HEK293 (cell line): ENCODE results near the gene TAS2R16.

ENCODE experiments used
- CTCF ChIA-PET: fragments of 350-600 bp; formaldehyde crosslinking; extraction: SDS; loops from one replicate; lab custom pipeline; 2021; ENCODE audit warnings: antibody characterized with exemption; lab: Yijun Ruan, JAX
- POLR2A ChIA-PET: fragments of 300-600 bp; formaldehyde crosslinking; extraction: SDS; loops from one replicate; lab custom pipeline; 2020; ENCODE audit warnings: antibody characterized with exemption, inconsistent platforms; lab: Yijun Ruan, JAX
- H3K27ac ChIP-seq: fragments of 200-500 bp; sonication (Bioruptor generic); 2 replicates; pipeline ENCODE4 v1.5.1; 2014; ENCODE audit warnings: low read depth, low read length, control low read depth, inconsistent platforms; ENCODE audit errors: extremely low read depth
- H3K36me3 ChIP-seq, 2 experiments: fragments of 200-500 bp in 1 of 2; sonication (Bioruptor generic) in 1 of 2; 1 replicate in 1 of 2; 2 replicates in 1 of 2; pipeline ENCODE4 v1.5.1; 2014 to 2017; ENCODE audit warnings: inconsistent platforms in 2 of 2, low read length in 2 of 2; ENCODE audit not compliant: control insufficient read depth in 2 of 2, insufficient read depth in 1 of 2
- H3K4me1 ChIP-seq: fragments of 200-500 bp; sonication (Bioruptor generic); 2 replicates; pipeline ENCODE4 v1.5.1; 2014; ENCODE audit warnings: mild to moderate bottlenecking, low read length, inconsistent platforms; ENCODE audit not compliant: control insufficient read depth, insufficient read depth
- H3K4me3 ChIP-seq: 2 replicates; pipeline ENCODE4 v1.5.1; 2011; ENCODE audit warnings: low read depth, mild to moderate bottlenecking, control low read depth, low read length, moderate library complexity
- H3K9me3 ChIP-seq: fragments of 200-500 bp; sonication (Bioruptor generic); 2 replicates; pipeline ENCODE4 v1.5.1; 2014; ENCODE audit warnings: low read depth, low read length, inconsistent platforms; ENCODE audit not compliant: control insufficient read depth, insufficient read depth
- GFI1B ChIP-seq: fragments of 450-650 bp; formaldehyde crosslinking; IDR thresholded peaks from 2 replicates; pipeline ENCODE4 v1.5.1; 2016; ENCODE audit warnings: missing biosample characterization, missing genetic modification characterization
- HOXC10 ChIP-seq: sonication (generic); formaldehyde crosslinking; IDR thresholded peaks from 2 replicates; pipeline ENCODE4 v1.8.1; 2023; ENCODE audit warnings: mild to moderate bottlenecking, missing genetic modification reagents
- HOXD13 ChIP-seq: sonication (generic); formaldehyde crosslinking; IDR thresholded peaks from 2 replicates; pipeline ENCODE4 v1.8.0; 2022; ENCODE audit warnings: missing genetic modification reagents, borderline replicate concordance
- IKZF3 ChIP-seq: fragments of 450-650 bp; IDR thresholded peaks from 2 replicates; pipeline ENCODE4 v1.5.0; 2018; ENCODE audit warnings: missing biosample characterization, mild to moderate bottlenecking, missing genetic modification characterization, moderate library complexity
- KLF16 ChIP-seq: fragments of 450-650 bp; formaldehyde crosslinking; IDR thresholded peaks from 2 replicates; pipeline ENCODE4 v1.5.1; 2017; ENCODE audit warnings: missing biosample characterization, missing genetic modification characterization
- OSR2 ChIP-seq: fragments of 450-650 bp; formaldehyde crosslinking; IDR thresholded peaks from 2 replicates; pipeline ENCODE4 v1.5.1; 2016; ENCODE audit warnings: missing biosample characterization, missing genetic modification characterization
- YY2 ChIP-seq: fragments of 450-650 bp; formaldehyde crosslinking; IDR thresholded peaks from 2 replicates; pipeline ENCODE4 v1.5.1; 2016; ENCODE audit warnings: missing biosample characterization, missing genetic modification characterization
- ZFHX2 ChIP-seq: fragments of 450-650 bp; formaldehyde crosslinking; conservative IDR thresholded peaks from 2 replicates; pipeline ENCODE4 v1.5.1; 2016; ENCODE audit warnings: missing biosample characterization, missing genetic modification characterization
- ZFP37 ChIP-seq: fragments of 450-650 bp; formaldehyde crosslinking; IDR thresholded peaks from 2 replicates; pipeline ENCODE4 v1.5.1; 2016; ENCODE audit warnings: missing biosample characterization, missing genetic modification characterization
- ZNF146 ChIP-seq: fragments of 450-650 bp; formaldehyde crosslinking; IDR thresholded peaks from 2 replicates; pipeline ENCODE4 v1.5.1; 2016; ENCODE audit warnings: missing biosample characterization, missing genetic modification characterization
- ZNF211 ChIP-seq: fragments of 450-650 bp; formaldehyde crosslinking; IDR thresholded peaks from 2 replicates; pipeline ENCODE4 v1.5.1; 2016; ENCODE audit warnings: low read depth, missing biosample characterization, missing genetic modification characterization
- ZNF239 ChIP-seq: fragments of 450-650 bp; formaldehyde crosslinking; IDR thresholded peaks from 2 replicates; pipeline ENCODE4 v1.5.1; 2016; ENCODE audit warnings: missing biosample characterization, missing genetic modification characterization
- ZNF48 ChIP-seq: fragments of 450-650 bp; formaldehyde crosslinking; IDR thresholded peaks from 2 replicates; pipeline ENCODE4 v1.5.1; 2016; ENCODE audit warnings: missing biosample characterization, missing genetic modification characterization
- ZNF549 ChIP-seq: fragments of 450-650 bp; IDR thresholded peaks from 2 replicates; pipeline ENCODE4 v1.5.1; 2018; ENCODE audit warnings: missing biosample characterization, missing genetic modification characterization, mild to moderate bottlenecking, inconsistent platforms, moderate library complexity
- ZNF585B ChIP-seq: fragments of 450-650 bp; formaldehyde crosslinking; IDR thresholded peaks from 2 replicates; pipeline ENCODE4 v1.5.1; 2016; ENCODE audit warnings: missing biosample characterization, missing genetic modification characterization
- ZNF600 ChIP-seq: fragments of 450-650 bp; formaldehyde crosslinking; IDR thresholded peaks from 2 replicates; pipeline ENCODE4 v1.5.1; 2016; ENCODE audit warnings: missing biosample characterization, missing genetic modification characterization
- ZNF621 ChIP-seq: fragments of 450-650 bp; formaldehyde crosslinking; IDR thresholded peaks from 2 replicates; pipeline ENCODE4 v1.5.1; 2017; ENCODE audit warnings: missing biosample characterization, missing genetic modification characterization
- ZNF747 ChIP-seq: fragments of 450-650 bp; formaldehyde crosslinking; IDR thresholded peaks from 2 replicates; pipeline ENCODE4 v1.5.1; 2016; ENCODE audit warnings: missing biosample characterization, missing genetic modification characterization
- ZNF776 ChIP-seq: fragments of 450-650 bp; formaldehyde crosslinking; IDR thresholded peaks from 2 replicates; pipeline ENCODE4 v1.5.0; 2017; ENCODE audit warnings: missing biosample characterization, missing genetic modification characterization, borderline replicate concordance
- ZNF777 ChIP-seq: fragments of 450-650 bp; formaldehyde crosslinking; IDR thresholded peaks from 2 replicates; pipeline ENCODE4 v1.5.1; 2017; ENCODE audit warnings: missing biosample characterization, missing genetic modification characterization, borderline replicate concordance
- ZNF830 ChIP-seq: fragments of 450-650 bp; IDR thresholded peaks from 2 replicates; pipeline ENCODE4 v1.5.0; 2018; ENCODE audit warnings: missing biosample characterization, missing genetic modification characterization, low read depth, mild to moderate bottlenecking, moderate library complexity
- TF ChIP-seq, protein P1 (sequence below): fragments of 450-650 bp; formaldehyde crosslinking; IDR thresholded peaks from 2 replicates; pipeline ENCODE4 v1.5.1; 2016; ENCODE audit warnings: missing biosample characterization, missing genetic modification characterization
- TF ChIP-seq, protein P2 (sequence below): fragments of 450-650 bp; formaldehyde crosslinking; conservative IDR thresholded peaks from 2 replicates; pipeline ENCODE4 v1.5.1; 2016; ENCODE audit warnings: low read depth, missing biosample characterization, missing genetic modification characterization
- TF ChIP-seq, protein P3 (sequence below): fragments of 450-650 bp; formaldehyde crosslinking; IDR thresholded peaks from 2 replicates; pipeline ENCODE4 v1.5.1; 2017; ENCODE audit warnings: missing biosample characterization, missing genetic modification characterization
- TF ChIP-seq, protein P4 (sequence below): fragments of 450-650 bp; formaldehyde crosslinking; IDR thresholded peaks from 2 replicates; pipeline ENCODE4 v1.5.1; 2016; ENCODE audit warnings: missing biosample characterization, missing genetic modification characterization
- TF ChIP-seq, protein P5 (sequence below): fragments of 450-650 bp; formaldehyde crosslinking; IDR thresholded peaks from 2 replicates; pipeline ENCODE4 v1.5.1; 2016; ENCODE audit warnings: missing biosample characterization, missing genetic modification characterization
- TF ChIP-seq, protein P6 (sequence below): fragments of 450-650 bp; formaldehyde crosslinking; IDR thresholded peaks from 2 replicates; pipeline ENCODE4 v1.5.1; 2017; ENCODE audit warnings: missing biosample characterization, missing genetic modification characterization

Gene TAS2R16

DNA sequence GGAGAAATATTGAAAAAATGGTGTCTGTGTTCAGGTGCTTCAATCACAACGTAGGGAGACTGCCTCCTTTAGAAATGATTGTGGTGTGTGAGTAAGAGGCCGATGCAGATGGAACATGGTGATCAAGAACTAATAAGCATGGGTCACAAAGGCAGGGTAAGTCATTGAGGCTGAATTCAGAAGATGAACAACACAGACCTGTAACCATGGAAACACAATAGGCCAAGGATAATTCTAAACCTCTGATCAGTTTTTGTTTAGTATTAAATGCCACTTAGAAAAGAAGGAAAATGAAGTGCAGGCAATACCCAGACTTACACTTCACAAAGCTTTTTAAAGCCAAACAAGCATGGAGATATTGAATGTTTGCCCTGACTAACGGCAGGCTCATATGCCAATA is 32.8 kb upstream of the TAS2R16 start:
- no peaks in the 10 kb centered on the region for H3K4me1 ChIP-seq
- no peak overlapping the region for H3K27ac ChIP-seq
- H3K36me3 ChIP-seq: no peaks in the 10 kb centered on the region
- CTCF ChIA-PET: no interaction called here
- H3K4me3 ChIP-seq: no peak overlapping the region
- H3K9me3 ChIP-seq: no peaks in the 10 kb centered on the region
- TF ChIP-seq, protein P1, sequence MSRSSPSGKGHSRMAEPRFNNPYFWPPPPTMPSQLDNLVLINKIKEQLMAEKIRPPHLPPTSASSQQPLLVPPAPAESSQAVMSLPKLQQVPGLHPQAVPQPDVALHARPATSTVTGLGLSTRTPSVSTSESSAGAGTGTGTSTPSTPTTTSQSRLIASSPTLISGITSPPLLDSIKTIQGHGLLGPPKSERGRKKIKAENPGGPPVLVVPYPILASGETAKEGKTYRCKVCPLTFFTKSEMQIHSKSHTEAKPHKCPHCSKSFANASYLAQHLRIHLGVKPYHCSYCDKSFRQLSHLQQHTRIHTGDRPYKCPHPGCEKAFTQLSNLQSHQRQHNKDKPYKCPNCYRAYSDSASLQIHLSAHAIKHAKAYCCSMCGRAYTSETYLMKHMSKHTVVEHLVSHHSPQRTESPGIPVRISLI (tag by site-specific recombination): no peak
- TF ChIP-seq ZNF239 (tag by site-specific recombination) (no peak), ZNF48 (tag by site-specific recombination) (no peak), HOXC10 (no peak), KLF16 (tag by site-specific recombination) (no peak), ZNF830 (tag by site-specific recombination) (no peak), ZNF146 (tag by site-specific recombination) (no peak), ZNF747 (no peak), YY2 (no peak), ZNF585B (no peak), HOXD13 (CRISPR knock-in tag) (no peak), ZFHX2 (tag by site-specific recombination) (no peak), IKZF3 (tag by site-specific recombination) (no peak), GFI1B (tag by site-specific recombination) (no peak), ZNF621 (no peak), ZNF776 (tag by site-specific recombination) (no peak)
- TF ChIP-seq, protein P2, sequence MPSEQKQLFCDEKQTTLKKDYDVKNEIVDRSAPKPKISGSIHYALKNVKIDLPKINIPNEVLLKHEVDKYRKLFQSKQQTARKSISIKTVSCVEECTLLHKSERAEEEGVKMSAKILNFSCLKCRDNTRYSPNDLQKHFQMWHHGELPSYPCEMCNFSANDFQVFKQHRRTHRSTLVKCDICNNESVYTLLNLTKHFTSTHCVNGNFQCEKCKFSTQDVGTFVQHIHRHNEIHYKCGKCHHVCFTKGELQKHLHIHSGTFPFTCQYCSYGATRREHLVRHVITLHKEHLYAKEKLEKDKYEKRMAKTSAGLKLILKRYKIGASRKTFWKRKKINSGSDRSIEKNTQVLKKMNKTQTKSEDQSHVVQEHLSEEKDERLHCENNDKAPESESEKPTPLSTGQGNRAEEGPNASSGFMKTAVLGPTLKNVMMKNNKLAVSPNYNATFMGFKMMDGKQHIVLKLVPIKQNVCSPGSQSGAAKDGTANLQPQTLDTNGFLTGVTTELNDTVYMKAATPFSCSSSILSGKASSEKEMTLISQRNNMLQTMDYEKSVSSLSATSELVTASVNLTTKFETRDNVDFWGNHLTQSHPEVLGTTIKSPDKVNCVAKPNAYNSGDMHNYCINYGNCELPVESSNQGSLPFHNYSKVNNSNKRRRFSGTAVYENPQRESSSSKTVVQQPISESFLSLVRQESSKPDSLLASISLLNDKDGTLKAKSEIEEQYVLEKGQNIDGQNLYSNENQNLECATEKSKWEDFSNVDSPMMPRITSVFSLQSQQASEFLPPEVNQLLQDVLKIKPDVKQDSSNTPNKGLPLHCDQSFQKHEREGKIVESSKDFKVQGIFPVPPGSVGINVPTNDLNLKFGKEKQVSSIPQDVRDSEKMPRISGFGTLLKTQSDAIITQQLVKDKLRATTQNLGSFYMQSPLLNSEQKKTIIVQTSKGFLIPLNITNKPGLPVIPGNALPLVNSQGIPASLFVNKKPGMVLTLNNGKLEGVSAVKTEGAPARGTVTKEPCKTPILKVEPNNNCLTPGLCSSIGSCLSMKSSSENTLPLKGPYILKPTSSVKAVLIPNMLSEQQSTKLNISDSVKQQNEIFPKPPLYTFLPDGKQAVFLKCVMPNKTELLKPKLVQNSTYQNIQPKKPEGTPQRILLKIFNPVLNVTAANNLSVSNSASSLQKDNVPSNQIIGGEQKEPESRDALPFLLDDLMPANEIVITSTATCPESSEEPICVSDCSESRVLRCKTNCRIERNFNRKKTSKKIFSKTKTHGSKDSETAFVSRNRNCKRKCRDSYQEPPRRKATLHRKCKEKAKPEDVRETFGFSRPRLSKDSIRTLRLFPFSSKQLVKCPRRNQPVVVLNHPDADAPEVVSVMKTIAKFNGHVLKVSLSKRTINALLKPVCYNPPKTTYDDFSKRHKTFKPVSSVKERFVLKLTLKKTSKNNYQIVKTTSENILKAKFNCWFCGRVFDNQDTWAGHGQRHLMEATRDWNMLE (tag by site-specific recombination): no peak
- TF ChIP-seq, protein P3, sequence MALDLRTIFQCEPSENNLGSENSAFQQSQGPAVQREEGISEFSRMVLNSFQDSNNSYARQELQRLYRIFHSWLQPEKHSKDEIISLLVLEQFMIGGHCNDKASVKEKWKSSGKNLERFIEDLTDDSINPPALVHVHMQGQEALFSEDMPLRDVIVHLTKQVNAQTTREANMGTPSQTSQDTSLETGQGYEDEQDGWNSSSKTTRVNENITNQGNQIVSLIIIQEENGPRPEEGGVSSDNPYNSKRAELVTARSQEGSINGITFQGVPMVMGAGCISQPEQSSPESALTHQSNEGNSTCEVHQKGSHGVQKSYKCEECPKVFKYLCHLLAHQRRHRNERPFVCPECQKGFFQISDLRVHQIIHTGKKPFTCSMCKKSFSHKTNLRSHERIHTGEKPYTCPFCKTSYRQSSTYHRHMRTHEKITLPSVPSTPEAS (tag by site-specific recombination): no peak
- TF ChIP-seq, protein P4, sequence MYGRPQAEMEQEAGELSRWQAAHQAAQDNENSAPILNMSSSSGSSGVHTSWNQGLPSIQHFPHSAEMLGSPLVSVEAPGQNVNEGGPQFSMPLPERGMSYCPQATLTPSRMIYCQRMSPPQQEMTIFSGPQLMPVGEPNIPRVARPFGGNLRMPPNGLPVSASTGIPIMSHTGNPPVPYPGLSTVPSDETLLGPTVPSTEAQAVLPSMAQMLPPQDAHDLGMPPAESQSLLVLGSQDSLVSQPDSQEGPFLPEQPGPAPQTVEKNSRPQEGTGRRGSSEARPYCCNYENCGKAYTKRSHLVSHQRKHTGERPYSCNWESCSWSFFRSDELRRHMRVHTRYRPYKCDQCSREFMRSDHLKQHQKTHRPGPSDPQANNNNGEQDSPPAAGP (tag by site-specific recombination): no peak
- TF ChIP-seq, all 188 proteins: peak for 0
- POLR2A ChIA-PET: no interaction called here

DNA sequence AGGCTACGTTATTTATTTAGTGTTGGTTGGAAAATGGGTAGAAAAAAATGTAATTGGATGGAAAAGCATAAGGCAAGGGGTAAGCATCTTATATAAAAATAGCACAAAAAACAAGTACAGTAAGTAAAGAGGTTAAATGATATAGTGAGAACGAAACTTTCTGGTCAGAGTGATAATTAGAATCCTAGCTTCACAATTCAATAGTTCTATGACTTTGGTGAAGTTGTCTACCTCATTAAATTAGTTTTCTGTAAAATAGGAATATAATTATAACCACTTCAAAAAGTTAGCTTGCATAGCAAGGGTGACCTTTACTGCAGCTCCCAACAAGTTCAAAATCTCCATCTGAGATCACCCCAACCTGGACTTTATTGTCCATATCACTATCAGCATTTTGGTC is 30.8 kb upstream of the TAS2R16 start:
- no peaks in the 10 kb centered on the region for H3K36me3 ChIP-seq
- ChIA-PET CTCF (no interaction called here), POLR2A (no interaction called here)
- H3K27ac ChIP-seq: no peak overlapping the region
- H3K9me3 ChIP-seq: no peaks in the 10 kb centered on the region
- no peak overlapping the region for H3K4me3 ChIP-seq
- H3K4me1 ChIP-seq: no peaks in the 10 kb centered on the region
- TF ChIP-seq ZNF600 (tag by site-specific recombination) (no peak), ZNF549 (tag by site-specific recombination) (no peak), OSR2 (tag by site-specific recombination) (no peak), ZNF211 (tag by site-specific recombination) (no peak), ZFP37 (tag by site-specific recombination) (no peak), ZNF777 (no peak)
- TF ChIP-seq, protein P5, sequence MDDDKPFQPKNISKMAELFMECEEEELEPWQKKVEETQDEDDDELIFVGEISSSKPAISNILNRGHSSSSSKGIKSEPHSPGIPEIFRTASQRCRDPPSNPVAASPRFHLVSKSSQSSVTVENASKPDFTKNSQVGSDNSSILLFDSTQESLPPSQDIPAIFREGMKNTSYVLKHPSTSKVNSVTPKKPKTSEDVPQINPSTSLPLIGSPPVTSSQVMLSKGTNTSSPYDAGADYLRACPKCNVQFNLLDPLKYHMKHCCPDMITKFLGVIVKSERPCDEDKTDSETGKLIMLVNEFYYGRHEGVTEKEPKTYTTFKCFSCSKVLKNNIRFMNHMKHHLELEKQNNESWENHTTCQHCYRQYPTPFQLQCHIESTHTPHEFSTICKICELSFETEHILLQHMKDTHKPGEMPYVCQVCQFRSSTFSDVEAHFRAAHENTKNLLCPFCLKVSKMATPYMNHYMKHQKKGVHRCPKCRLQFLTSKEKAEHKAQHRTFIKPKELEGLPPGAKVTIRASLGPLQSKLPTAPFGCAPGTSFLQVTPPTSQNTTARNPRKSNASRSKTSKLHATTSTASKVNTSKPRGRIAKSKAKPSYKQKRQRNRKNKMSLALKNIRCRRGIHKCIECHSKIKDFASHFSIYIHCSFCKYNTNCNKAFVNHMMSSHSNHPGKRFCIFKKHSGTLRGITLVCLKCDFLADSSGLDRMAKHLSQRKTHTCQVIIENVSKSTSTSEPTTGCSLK (tag by site-specific recombination): no peak
- TF ChIP-seq, protein P6, sequence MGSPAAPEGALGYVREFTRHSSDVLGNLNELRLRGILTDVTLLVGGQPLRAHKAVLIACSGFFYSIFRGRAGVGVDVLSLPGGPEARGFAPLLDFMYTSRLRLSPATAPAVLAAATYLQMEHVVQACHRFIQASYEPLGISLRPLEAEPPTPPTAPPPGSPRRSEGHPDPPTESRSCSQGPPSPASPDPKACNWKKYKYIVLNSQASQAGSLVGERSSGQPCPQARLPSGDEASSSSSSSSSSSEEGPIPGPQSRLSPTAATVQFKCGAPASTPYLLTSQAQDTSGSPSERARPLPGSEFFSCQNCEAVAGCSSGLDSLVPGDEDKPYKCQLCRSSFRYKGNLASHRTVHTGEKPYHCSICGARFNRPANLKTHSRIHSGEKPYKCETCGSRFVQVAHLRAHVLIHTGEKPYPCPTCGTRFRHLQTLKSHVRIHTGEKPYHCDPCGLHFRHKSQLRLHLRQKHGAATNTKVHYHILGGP (tag by site-specific recombination): no peak
